GM19324 (cell line): ENCODE data around the gene BNC1.
"Not testable (repeated sequence)": the region's sequence is repeated elsewhere in the genome, so short reads cannot be mapped to it uniquely, and the experiment has no call there.

ENCODE experiments used
- ATAC-seq: cut with Tn5 transposase; IDR thresholded peaks from one replicate; pipeline ENCODE4 v1.9.1; 2021; ENCODE audit warnings: mild to moderate bottlenecking, moderate library complexity; ENCODE audit not compliant: unreplicated experiment, low FRiP score

BNC1 gene

DNA sequence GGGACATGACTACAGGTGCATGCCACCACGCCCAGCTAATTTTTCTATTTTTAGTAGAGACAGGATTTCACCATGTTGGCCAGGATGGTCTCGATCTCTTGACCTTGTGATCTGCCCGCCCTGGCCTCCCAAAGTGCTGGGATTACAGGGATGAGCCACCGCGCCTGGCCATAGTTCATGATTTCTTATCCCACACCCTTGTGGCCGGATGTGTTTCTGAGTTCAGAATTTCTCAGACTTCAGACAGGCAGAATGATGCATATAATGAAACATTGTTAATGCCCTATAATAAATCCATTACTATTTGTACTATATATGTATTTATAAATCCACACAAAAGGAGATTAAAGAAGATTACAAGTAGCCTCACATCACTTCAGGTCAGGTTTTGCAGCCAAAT is 22.3 kb downstream of the BNC1 start:
- not testable (repeated sequence) for ATAC-seq

DNA sequence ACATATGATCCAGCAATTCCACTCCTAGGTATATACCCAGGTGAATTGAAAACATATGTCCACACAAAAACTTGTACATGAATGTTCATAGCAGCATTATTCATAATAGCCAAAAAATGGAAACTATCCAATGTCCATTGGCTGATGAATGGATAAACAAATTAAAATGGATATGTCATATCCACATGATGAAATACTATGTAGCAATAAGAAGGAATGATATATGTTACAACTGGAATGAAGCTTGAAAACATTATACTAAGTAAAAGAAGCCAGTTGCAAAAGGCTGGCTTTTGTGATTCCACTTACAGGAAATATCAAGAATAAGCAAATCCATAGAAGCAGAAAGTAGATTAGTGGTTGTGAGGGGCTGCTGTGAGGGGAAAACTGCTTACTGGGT is 33.7 kb downstream of the BNC1 start:
- ATAC-seq: no peak

DNA sequence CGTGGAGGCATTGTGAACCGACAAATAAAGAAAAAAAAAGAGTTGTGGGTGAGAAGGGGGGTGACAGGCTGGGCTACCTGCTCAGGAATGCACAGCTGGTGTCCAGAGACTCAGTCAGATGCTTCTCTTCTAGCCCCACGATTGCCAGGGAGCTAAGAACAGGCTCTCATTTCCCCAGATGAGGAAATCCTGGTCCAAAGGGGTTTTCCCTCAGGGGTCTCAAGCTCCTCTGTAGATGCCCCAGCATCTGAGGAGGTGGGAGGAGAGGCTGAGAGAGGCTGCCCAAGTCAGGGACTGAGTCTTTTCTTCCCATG is 35.5 kb downstream of the BNC1 start:
- ATAC-seq: no peak

DNA sequence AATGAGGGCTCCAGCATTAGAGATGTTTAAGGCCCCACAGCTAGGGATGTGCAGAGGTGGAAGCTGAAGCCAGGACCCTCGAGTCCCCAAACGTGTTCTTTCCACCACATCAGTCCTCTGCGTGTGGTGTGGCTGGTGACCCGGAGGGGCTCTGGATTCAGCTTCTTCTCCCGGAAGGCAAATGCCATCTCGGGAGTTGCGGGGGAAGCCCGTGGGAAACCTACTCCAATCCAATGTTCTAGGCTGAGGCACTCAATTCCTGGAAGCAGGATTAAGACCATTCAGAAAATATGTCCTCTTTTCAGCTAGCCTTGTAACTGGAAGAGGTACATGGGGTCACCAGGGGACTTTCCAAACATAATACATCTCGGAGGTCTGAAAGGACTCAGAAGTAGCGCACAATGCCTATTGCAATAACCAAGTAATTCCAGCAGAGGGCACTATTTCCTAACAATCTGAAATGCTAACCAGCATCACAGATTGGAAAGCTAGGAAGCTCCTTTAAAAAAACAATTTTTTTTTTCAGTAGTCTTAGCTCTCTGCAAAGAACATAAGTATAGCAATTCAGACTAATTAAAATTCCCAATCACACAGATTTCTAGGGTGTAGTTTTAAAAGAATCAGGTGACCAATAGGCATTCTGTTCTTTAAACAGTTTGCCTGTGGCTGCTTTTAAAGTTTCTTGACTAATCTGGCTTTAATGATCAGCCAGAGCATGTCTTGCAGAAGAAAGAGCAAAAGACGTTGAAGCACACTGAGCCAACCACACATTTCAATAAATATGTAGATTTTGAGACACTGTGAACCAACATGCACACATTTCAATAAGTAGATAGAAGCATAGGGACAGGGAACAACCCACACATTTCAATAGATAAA is 36.1 kb downstream of the BNC1 start:
- ATAC-seq: no peak

DNA sequence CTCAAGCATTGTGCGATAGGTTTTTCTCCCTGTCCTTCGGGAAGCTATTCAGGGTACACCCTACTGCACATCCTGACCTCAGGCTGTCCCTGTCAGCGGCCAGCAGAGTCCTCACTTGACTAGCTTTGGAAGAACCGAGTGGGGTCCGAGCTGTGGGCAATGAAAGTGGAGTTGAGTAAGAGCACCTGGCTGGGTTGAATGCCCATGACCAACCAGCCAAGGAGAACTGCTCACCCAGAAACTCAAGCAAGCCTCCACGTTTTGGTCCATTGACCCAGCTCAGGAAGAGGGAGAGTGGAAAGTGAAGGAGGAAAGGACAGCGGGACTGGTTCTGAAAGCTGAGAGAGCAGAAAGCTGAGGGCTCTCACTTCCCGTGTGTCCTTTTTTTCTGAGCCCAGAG is 40.8 kb downstream of the BNC1 start:
- ATAC-seq: no peak

DNA sequence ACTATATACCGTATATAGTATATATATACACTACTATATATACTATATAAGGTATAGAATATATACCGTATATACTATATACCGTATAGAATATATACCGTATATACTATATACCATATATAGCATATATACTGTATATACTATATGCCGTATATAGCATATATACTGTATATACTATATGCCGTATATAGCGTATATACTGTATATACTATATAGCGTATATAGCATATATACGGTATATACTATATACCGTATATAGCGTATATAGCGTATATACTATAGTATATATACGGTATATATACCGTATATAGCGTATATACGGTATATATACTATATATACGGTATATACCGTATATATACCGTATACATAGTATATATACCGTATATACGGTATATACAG is 54.2 kb downstream of the BNC1 start:
- ATAC-seq: no peak

DNA sequence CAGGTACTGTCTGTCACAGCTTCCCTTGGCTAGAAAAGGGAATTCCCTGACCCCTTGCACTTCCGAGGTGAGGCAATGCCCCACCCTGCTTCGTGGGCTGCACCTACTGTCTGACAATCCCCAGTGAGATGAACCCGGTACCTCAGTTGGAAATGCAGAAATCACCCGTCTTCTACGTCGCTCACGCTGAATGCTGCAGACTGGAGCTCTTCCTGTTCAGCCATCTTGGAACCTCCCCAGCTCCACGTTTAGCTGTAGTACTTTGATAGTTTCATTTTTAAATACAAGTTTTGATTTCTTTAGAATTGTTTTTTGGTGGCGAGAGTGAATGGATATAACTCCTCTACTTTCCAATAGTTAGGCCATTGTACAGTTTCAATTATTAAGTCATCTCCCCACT is 59.0 kb downstream of the BNC1 start:
- no peak for ATAC-seq

DNA sequence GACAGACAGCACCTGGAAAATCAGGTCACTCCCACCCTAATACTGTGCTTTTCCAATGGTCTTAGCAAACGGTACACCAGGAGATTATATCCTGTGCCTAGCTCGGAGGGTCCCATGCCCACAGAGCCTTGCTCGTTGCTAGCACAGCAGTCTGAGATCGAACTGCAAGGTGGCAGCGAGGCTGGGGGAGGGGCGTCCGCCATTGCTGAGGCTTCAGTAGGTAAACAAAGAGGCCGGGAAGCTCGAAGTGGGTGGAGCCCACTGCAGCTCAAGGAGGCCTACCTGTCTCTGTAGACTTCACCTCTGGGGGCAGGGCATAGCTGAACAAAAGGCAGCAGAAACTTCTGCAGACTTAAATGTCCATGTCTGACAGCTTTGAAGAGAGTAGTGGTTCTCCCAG is 62.7 kb downstream of the BNC1 start:
- ATAC-seq: not testable (repeated sequence)

DNA sequence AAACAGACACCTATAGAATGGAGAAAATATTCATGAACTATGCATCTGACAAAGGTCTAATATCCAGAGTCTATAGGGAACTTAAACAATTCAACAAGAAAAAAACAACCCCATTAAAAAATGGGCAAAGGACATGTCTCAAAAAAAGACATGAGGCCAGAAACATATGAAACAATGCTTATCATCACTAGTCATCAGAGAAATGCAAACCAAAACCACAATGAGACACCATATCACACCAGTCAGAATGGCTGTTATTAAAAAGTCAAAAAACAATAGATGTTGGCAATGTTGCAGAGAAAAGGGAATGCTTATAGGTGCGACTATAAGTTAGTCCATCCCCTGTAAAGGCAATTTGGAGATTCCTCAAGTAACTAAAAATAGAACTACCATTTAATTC is 65.4 kb downstream of the BNC1 start:
- ATAC-seq: no peak

DNA sequence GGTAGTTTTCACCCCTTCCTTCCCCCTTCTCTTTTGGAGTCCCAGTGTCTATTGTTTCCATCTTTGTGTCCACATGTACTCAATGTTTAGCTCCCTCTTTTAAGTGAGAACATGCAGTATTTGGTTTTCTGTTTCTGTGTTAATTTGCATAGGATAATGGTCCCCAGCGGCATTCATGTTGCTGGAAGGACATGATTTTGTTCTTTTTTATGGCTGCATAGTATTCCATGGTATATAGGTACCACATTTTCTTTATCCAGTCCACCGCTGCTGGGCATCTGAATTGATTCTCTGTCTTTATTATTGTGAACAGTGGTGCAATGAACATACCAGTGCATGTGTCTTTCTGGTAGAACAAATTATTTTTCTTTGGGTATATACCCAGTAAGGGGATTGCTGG is 69.2 kb downstream of the BNC1 start:
- ATAC-seq: no peak

DNA sequence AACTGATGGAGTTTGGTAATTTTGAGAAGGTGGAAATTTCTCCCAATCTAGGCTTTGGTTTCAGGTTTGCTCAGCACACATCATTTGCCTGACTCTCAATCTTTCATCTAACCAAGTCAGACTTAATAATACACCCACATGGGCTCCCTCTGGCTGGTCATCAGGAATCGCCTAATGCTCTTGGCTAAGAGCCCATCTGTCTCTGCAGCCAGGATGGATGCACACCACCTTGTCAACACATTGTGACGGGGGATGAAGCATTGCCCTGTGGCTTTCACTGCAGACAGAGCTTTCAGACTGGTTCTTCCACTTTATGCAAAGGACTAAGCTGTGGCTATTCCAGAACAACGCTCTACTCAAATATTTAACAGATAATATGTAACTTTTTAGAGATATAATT is 73.8 kb downstream of the BNC1 start:
- no peak for ATAC-seq

DNA sequence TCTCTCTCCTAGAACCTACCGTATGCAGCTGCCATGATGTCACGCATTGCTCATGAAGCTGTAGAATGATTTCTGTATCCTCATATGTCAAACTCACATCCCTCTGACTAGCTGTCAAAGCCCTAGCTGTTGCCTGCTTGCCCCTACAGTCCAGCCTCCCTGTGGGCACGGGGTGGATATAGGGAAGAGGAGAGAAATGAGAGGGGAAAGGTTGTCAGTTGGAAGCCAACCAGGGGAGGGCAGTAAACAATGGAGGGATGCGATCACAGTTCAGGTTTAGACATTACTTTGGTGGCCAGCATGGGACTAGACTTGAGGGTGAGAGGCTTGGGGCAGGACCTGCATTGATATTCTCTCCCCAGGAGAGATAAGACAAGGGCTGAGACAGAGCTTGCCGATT is 75.1 kb downstream of the BNC1 start:
- ATAC-seq: no peak

DNA sequence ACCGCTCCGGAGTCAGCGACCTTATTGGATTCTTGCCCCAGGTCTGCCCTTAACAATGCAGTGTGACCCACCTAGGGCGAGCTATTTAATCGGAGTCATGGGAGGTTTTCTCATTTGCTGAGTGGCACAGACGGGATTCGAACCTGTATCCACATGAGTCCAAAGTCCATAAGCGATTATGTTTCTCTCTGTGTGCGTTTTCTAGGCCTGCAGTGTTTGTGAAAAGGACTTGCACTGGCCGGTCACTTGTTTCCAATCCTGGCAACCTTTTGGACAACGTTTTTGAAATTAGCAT is 76.2 kb downstream of the BNC1 start:
- no peak for ATAC-seq

DNA sequence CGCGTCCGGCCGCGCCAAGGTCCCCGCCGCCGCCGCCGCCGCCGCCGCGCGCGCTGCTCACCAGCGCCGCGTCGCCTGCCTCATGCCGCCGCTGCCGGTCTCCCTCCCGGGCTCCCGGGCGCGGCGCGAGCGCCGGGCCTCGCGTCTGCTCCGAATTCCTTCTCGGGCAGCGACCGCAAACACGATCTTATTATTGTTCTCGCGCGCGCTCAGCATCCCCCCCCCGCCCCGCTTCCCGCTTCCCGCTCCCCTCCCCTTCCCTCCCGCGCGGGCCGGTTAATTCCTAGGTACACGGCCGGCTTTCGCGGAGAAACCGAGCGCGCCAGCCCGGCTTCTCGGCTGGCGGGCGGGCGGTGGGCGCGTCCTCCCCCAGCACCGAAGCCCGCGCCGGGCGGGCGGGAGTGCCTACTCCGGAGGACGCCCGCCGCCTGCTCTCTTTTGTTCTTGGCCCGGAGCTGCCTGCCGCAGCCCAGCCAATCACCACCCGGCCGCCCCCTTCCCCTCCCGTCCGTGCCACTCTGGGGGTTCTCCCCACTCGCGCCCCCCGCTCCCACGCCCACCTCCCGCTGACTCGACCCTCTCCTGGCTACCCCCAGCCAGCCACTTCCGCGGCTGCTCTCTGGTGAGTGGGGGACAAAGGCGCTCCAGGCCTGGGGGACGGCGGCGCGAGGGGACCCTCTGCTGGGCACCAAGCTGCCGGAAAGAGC is 76.7 kb downstream of the BNC1 start, which contains the start of gene HDGFL3:
Gene HDGFL3 (minus strand): TSS at position 164 of the 707 bp plus-strand sequence. CDS start 409 bp downstream, outside the sequence.
- no peak for ATAC-seq

DNA sequence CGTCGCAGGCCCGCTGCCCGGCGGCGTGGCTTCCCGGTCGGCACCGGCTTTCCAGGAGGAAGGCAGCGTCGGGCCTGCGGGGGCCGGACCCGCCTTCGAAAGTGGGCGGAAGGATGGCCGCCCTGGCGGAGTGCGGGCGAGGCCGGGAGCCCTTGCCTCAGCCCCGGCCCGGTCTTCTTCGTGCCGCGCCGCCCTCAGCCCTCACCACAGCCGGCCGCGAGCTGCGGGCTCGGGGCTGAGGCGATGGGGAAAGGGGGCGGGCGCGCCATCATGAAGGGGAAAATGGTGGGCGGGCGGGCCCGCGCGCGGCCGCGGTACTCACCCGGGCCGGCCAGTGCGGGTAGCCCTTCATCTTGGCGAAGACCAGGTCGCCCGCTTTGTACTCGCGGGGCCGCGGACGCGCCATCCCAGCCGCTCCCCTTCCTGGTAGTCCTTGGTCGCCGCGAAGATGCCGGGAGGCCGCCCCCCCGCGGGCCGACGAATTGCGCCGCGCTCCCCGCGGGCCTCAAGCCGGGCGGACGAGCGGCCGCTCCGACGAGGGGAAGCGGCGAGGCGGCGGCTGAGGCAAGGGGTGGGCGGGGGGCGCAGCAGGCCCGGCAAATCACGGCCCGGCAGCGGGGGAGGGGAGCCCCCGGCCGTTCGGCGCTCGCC is 77.3 kb downstream of the BNC1 start:
- no peak for ATAC-seq

DNA sequence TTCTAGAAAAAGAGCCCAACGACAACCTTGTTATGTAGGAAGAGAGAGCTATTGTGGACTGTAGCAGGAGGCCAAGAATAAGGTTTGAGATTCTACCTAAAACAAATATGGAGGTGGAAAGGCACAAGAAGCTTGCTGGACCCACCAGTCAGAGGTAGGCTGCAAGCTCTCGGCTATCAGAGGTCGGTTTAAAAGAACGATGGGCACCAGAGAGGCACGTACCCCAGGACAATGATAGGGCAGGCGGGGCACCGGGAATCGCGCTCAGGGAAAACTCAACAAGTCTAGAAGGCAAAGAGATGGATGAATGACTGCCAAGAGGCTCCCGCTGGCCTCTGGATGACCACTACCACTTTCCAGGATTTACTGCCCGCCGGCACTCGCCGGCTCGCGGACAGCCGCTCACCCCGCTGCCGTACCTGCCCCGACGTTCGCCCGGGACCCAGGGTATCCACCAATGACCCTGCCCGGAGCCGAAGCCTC is 77.9 kb downstream of the BNC1 start:
- no peak for ATAC-seq
